Fibroblast of the conjunctiva (primary cell): ENCODE results near the gene MSRB2.

Experiments
- DNase-seq: peaks from one replicate; pipeline ENCODE4 v3.0.0-alpha.2; 2010; ENCODE audit warnings: low read depth

MSRB2 gene

GRCh38 chr10:23111517-23112286 lies 16.3 kb downstream of the MSRB2 start:
- no peak for DNase-seq

GRCh38 chr10:23114228-23114850 lies 19.0 kb downstream of the MSRB2 start:
- DNase-seq = no peak

- DNase-seq = no peak
Observed at GRCh38 chr10:23116486-23117205, 21.3 kb downstream of the MSRB2 start.

GRCh38 chr10:23120001-23120934 lies 24.9 kb downstream of the MSRB2 start:
- no peak for DNase-seq

- DNase-seq = no peak
Observed at GRCh38 chr10:23121135-23121534, 25.8 kb downstream of the MSRB2 start.

GRCh38 chr10:23136462-23136861 lies 41.1 kb downstream of the MSRB2 start:
- DNase-seq = no peak

GRCh38 chr10:23139677-23140076 lies 44.3 kb downstream of the MSRB2 start:
- DNase-seq = no peak

- no peak for DNase-seq
Observed at GRCh38 chr10:23141995-23142394, 46.6 kb downstream of the MSRB2 start.

- DNase-seq = no peak
Observed at GRCh38 chr10:23146258-23146657, 50.9 kb downstream of the MSRB2 start.

GRCh38 chr10:23147035-23147434 lies 51.7 kb downstream of the MSRB2 start:
- no peak for DNase-seq

- DNase-seq = no peak
Observed at GRCh38 chr10:23148214-23148613, 52.8 kb downstream of the MSRB2 start.

- no peak for DNase-seq
Observed at GRCh38 chr10:23150091-23150490, 54.7 kb downstream of the MSRB2 start.

- no peak for DNase-seq
Observed at GRCh38 chr10:23150610-23151009, 55.2 kb downstream of the MSRB2 start.

GRCh38 chr10:23151071-23151470 lies 55.7 kb downstream of the MSRB2 start:
- no peak for DNase-seq

- no peak for DNase-seq
Observed at GRCh38 chr10:23155169-23155568, 59.8 kb downstream of the MSRB2 start.

GRCh38 chr10:23156447-23157150 lies 61.2 kb downstream of the MSRB2 start:
- DNase-seq = no peak

GRCh38 chr10:23157239-23157681 lies 61.9 kb downstream of the MSRB2 start:
- no peak for DNase-seq

GRCh38 chr10:23157691-23158369 lies 62.5 kb downstream of the MSRB2 start:
- DNase-seq = no peak

- DNase-seq = peak; percentile 36
Observed at GRCh38 chr10:23158370-23158769, 63.0 kb downstream of the MSRB2 start.

GRCh38 chr10:23171232-23171876 lies 76.0 kb downstream of the MSRB2 start:
- no peak for DNase-seq
